ENCODE data around the gene SHISAL2B.

- TF ChIP-seq CTCF (IDR thresholded peaks at IDR 0.05) (no peak), POLR2A (IDR thresholded peaks at IDR 0.05) (no peak)
Observed at GRCh38 chr5:64746446-64746845, 56.1 kb downstream of the SHISAL2B start.
